Stimulated activated CD4-positive, alpha-beta T cell treated with anti-CD3 and anti-CD28 coated beads, Interleukin-2, amount 100 ng/mL, for 48 hours (primary cell): Measurements from ENCODE around the gene SERGEF.

ENCODE experiments used
- DNase-seq, 2 donors: peaks; one replicate each; pipeline ENCODE4 v3.0.0-alpha.2; 2020

The SERGEF gene

DNA sequence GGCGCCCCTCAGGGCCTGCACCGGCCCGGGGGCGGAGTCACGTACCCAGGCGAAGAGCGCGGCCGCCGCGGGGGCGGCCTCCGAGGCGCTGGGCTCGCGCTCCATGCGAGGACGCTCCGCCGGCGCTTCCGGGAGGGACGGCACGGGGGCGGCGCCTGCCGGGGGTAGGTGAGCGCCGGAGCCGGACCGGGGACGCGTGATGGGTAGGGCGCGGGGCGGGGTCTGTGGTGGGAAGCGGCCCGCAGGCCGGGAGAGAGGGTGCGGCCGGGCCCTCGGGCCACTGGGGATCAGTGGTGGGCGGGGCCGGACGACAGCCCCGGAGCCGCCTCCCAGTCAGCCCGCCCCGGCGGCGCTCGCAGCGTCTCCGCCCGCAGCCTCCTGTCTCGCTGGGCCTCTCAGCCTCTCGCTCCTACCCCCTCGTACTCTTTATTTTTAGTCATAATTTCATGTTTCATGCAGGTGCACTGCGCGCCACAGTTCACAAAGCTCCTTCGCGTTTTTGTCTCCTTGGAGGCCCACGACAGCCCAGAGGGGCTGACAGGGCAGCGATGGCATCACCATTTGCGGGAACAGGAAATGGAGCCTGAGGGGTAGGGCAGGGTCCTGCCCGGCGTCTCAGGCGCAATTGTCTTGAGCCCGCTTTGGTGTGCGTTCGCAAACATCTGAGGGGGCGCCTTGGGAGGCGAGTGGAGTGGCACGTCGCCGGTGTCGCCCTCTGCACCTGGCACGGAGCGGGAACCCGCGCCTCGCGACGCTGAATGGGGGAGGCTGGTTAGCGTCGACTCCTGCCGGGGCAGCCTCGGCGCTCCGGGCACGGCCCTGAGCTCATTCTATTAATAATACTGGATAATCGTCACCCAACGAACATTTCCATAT is at the start of gene SERGEF:
Gene SERGEF, minus strand, starts transcription at position 142 of the 876 bp plus-strand sequence. Its CDS starts 37 bp downstream, at position 105.
- DNase-seq, result peak; percentile 88 to 92

DNA sequence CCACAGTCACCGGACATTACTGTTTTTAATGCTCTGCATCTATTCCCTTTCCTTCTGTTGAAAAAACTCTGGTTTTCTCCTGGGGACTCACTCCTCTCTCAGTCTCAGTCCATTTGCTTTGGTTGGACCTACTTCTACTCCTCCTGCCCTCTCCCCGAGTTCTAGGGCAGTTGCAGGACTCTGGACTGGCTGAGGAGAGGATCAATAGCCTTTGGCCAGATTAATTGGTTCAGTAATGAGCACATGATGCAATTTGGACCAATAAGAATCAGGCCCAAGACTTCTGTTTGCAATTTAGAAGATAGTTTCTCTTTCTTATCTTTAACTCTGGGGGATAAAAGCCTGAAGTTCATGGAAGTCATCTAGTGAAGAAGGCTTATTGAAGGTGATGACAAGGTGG is 48.5 kb upstream of the SERGEF start:
- no peak for DNase-seq

DNA sequence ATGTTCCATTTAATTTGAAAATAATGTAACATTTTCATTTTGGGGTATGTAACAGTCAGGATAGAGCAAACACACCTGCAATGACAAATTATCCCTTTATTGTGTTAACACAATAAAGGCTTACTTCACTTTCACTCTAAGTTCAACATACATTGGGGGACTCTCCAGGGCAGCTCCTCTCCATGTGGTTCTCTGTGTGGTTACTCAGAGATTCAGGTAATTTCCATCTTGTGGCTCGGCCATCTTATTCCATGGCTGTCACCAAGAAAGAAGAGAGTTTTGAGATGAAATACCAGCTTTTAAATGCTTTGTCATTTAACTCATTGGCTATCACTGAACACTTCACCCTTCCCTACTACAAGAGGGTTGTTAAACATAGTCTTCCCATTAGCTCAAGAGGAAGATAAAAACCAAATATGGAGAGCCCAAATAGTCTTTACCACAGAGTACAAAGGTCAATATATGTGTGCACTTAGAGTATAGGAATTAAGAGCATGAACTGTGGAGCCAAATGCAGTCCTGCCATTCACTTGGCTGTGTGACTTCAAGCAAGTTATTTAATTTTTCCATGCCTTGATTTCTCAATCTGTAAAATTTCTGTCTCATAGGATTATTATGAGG is 43.8 kb upstream of the SERGEF start:
- no peak for DNase-seq

DNA sequence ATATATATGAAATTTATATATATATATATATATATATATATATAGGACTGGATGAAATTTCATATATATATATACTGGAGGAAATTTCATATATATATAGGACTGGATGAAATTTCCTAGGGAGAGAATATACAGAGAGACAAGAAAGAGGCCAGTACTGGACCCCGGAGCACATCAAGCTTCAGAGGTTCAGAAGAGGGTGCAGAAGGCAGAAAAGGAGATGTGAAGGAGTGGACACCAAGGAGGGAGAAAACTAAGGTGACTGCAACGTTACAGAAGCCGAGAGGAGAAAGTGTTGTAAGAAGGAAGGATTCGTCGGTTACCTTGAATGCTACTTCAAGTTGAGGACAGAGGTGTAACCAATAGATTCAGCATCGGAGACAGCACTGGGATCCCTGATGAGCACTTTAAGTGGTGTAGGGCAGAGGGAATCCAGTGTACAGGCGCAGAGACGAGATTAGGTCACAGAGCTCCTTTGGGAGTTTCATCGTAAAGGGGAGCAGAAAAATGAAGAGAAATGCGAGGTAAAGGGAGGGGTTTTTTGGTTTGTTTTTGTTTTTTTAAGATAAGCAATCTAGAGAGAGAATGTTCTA is 41.8 kb upstream of the SERGEF start:
- DNase-seq, result no peak

DNA sequence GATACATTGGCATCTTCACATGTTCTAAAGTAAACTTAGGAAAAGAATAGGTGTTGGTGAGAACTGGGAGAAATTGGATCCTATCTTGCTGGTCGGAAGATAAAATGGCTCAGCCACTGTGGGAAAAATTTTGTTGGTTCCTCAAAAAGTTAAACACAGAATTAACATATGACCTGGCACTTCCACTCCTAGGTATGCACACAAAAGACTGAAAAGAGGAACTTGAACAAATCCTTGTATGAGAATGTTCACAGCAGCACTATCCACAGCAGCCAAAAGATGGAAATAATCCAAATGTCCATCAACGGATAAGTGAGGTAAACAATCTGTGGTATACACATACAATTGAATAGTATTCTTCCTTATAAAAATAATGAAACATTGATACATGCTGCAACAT is 38.0 kb upstream of the SERGEF start:
- no peak for DNase-seq

DNA sequence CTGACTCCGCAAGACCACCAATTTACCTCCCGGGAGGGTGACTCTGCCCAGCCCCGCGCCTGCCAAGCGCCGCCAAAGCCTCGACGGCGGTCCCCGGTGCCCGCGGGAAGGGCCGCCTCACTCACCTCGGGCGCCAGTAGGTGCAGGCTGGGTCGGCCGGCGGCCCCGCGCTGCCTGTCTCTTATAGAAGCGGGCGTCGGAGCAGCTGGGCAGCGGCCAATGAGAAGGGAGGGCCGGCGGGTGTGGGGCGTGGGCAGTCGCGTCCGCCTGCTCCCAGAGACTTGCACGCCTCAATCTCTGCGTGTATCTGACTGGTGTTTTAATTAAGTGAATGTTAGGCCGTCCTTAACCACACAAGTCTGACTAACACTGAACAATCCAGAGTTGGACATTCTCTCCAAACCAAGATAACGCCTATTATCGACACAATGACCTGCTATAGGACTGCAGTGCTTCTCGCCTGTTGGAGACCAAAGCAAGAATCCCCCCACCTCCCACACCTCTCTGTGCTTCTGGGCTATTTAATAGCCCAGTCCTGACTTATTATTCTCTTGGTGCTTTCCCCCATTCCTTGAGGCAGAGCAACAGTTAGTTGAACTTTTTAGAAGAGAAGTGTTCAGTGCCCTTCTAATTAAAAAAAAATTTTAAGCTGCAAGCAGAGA is 33.4 kb upstream of the SERGEF start, which contains the start of gene TPH1:
Gene TPH1, minus strand, starts transcription at position 154 of the 662 bp plus-strand sequence. CDS start 5,507 bp downstream, outside the sequence.
- no peak for DNase-seq

DNA sequence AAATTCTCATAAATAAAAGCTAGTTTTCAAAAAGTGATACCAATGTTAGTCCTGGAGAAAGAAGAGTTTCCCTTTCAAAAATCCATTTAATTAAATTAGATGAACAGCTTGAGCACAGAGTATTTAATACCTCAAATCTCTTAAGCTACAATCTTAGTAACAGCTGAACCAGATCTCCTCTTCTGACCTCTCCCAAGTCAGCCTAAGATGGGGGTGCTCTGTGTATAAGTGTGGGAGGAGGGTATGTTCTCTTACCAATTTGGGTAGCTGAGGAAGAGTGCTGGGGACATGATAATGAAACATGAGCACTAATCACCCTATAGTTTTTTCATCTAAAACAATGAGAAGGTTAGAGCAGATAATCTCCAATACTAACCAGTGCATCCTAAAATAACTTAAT is 23.6 kb upstream of the SERGEF start:
- DNase-seq, result no peak

DNA sequence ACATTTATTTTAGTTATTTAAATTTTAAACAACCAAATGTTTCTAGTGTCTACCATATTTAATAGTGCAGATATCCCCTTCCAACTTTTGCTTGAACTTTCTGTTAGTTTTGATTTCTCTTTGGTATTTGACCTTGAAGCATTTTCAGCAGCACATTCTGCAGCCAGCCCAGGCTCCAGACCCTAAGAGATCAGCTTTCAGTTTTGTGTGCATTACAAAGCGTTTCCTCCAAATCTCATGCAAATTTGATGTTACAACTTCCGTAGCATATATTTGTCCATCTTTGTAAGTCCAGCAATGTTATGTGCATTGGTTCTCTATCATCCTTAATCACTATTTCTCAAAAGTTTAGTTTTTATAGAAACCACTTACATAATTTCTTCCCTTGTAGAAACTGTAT is 14.6 kb upstream of the SERGEF start:
- DNase-seq, result no peak

DNA sequence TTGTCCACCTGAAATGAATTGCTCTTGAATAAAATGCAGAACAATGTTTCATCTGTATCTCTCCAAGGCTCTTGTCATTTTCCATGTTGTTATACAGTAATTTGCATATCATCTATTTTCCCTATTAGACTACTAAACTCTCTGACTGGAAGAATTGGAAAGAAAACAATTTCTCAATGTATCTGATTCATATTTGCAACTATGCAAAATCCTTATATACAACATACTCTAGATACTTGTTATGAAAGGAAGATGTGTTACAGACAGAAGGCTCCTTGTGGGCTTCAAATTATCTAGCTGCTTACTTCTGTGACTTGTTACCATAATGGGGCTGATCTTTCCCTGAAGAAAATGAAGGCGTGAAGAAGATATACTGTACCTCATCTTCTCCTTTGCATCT is 9.6 kb upstream of the SERGEF start:
- no peak for DNase-seq

DNA sequence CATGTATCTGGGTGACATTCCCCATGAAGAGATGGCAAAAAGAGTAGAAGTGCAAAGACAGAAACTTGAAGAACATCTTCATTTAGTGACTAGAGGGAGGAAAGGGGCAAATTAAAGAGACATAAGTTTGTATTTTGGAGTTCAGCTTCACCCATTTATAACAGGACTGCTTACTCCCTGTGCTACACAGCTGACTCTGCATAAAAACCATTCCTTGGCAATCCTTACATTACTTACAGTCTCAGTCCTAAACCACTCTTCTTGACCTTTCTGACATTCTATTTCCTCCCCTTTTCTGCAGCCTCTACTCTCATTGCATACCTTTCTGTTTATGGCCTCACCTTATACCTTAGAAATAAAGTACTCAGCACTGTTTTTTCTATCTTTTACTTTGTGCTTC is 6.8 kb upstream of the SERGEF start:
- DNase-seq, result no peak

DNA sequence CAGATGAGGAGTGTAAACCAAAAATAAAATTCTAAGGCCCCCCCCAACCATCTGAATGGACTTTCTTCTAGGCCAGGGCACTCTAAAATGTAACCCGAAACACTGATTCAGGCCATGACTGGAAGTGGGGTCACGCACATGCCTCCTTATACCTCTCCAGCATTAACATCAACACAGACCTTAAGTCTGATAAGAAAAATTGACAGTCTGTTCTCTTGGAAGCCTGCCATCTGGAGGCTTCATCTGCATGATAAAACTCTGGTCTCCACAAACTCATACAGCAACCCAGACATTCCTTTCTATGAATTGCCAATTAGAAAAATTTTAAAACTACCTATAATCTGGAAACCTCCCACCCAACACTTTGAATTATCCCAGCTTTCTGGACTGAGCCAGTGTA is 3.9 kb upstream of the SERGEF start:
- no peak for DNase-seq

DNA sequence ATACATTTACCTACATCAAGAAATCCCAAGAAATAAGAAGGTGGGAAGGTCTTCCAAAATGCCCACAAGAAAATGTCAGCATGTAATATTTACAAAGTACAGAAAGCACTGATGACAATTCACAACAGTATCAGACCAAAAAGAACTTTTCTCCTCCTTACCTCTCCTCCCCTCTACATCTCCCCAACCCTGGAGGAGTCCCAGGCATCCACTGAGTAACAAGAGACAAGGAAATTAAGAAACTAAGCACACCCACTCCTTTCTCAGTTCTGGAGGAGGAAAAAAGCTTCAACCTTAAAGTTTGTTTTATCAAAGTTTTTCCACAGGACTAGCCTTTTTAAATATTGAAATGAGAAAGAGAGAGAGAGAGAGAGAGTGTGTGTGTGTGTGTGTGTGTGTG is 2.0 kb upstream of the SERGEF start:
- DNase-seq, result no peak

DNA sequence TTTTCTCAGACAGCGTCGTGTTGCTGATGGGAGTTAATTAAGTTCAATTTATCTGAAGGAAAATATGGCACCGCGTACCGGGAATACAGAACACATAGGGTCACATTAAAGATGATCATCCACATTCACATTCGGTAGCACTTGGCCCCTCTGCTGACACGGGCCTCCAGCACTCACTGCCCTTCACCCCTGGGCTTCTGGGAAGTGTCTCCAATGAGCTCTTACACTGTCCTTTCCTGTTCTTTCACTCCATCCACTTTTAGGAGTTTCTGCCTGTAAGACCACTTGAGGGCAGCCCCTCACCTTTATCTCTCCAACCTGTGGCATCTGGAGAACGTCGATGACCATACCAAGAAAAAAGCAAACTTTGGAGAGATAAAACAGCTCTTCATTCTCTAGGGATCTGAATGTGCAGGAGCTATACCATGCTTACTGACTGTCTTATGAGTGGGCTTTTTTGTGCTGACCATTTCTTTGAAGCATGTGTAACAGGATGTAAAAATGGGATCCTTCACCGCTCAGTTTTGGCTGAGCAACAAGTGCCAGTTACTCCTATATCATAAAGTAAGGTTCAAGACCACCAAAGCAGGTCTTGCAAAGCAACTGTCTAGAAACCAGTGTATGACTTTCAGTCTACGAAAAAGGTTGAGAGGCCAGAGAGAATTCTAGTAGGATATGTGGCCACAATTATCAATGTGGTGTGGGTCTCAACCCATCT is 1.1 kb upstream of the SERGEF start:
- no peak for DNase-seq

DNA sequence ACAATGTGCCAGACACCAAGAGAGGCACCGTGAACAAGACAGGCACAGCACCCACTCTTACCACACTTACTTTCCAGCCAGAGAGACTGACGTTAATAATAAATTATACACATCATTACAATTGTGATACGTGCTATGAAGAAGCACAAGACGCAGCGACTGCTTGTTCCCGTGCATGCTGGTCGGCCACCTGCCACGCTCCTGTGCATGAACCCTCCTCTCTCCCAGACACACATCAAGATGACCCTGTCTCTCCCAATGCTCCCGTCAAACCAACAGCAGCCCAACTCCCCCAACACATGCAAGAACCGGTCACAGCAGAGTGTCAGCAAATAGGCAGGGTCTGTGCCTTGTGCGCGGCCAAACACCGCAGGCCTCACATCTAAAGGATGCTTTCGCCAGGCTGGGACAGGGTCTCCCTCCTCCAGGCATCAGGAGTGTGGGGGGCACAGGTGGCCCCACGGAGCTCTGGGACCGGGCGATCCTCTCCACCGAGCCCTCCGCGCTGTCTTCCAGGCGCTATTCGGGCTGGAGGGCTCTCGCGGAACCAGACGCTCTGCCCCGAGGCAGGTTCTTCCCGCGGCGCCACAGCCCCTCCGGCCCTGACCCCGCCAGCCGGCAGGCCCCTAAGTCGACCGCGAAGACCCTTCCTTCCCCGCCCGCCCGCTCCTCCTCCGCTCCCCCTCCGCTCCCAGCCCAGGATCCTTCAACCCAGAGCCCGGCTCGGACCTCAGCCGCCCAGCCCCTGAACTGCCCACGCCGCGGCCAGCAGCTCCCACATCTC is 533 bp downstream of the SERGEF start:
- DNase-seq, result no peak

DNA sequence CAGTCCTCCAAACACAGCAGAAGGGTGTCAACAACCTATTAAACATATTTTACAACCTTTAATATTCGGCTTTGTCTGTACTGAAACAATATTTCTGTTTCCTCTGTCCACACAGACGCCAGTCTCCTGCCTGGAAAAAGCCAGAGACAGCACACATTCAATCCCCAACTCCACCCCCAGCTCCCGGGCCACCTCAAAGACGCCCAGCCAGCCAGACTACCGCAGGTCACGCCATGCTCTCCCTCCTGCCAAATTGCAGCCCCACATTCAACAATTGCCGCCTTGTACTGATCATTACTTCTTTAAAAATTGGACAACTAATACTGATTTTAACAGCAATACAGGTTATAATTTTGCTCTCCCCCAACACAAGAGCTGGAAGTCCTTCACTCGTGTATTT is 1.2 kb downstream of the SERGEF start:
- no peak for DNase-seq

DNA sequence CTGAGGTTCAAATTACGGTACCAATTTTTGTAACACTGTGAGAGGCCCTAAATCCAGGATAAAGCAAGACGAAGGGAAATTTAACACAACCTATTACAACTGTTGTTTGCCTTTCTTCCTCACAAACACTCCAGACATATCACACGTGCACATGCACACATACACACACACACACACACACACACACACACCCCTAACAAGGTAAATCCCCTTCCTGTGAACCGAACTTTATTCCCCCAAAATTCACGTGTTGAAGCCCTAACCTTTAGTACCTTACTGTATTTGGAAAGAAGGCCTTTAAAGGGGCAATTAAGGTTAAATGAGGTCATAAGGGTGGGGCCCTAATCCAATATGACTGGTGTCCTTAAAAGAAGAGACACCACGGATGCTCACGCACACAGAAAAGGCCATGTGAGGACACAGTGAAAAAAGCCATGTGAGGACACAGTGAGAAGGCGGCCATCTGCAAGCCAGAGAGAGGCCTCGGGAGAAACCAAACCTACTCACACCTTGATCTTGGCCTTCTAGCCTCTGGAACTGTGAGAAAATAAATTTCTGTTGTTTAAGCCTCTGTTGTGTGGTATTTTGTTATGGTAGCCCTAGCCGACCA is 1.8 kb downstream of the SERGEF start:
- no peak for DNase-seq

DNA sequence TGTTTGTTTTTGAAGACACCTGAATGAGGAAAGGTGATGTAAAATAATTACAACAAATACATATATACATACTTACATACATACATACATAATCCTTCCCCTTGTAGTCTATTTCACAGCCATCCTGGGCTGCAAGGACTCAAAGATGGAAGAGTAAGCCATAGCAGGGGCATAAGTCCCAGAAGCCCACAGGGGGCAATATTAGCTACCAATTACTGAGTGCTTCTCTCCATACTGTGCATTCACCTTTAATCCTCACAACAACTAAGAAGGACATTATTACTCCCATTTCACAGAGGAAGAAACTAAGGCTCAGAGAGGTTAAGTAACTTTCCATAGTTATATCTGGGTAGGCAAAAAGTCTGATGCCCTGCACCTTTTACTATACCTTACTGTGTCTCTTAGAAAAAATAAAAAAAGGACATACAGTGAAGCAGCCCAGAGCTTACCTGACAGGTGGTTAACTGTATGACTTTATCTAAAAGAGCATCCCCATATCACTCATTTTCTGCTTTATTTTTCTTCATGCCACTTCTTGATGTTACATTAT is 2.7 kb downstream of the SERGEF start:
- no peak for DNase-seq

DNA sequence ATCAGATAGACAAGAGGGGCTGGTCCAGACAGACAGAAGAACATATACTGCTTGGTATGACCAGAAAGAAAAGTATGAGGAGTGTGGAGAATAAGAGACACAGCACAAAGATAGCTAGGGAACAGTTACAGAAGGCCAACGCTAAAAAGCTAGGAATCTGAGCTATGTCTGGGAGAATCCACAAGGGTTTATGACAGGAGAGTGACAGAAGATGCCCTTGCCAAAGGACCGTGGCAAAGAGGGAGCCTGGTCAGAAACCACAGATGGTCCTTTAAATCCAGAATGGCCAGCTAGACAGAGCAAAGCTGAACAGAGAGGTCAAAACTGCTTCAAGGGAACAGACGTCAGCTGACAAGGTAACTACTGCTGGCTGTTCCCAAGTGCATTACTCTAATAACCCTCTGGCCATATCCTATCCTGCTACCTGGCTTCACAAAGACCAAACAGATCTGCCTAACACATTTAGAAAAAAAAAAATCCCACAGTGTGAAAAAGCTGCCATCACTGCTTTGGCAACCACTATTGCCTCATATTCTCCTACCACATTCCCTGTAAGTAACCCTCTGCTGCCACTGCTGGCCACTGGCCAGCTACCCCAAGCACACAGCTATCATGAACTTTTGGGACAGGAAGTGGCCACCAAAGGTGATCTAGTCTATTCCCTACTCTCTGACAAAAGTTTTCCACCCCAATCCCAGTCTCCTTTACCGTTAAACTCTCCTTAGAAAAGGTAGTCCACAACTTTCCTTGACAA is 7.3 kb downstream of the SERGEF start:
- no peak for DNase-seq

DNA sequence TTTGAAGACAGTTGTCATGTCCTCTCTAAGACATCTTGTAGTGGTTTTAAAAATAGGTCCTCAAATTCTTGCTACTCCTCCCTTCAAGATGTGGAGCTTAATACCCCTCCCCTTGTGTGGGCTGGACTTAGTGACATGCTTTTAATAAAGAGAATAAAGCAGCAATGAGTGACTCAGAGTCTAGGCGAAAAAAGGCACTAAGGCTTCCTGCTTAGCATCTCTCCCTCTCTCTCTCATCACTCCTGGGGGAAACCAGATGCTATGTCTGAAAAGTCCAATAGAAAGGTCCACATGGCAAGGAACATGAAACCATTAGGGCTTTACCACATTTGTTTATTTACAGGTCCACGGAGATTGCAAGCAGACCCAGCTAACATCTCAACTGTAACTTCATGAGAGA is 11.7 kb downstream of the SERGEF start:
- no peak for DNase-seq

DNA sequence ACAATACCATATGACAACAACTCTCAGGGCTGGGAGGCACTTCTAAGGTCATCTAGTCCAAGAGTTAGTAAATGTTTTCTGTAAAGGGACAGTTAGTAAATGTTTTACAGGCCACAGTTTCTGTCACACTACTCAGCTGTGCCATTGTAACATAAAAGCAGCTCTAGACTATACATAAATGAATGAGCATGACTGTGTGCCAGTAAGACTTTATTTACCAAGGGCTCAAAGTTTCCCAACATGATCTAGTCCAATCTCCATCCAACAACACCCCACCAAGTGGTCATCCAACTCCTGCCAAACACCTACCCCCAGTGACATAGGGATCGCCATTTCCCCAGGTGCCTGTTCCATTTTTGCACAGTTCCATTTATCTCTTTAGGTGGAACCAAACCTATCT is 12.1 kb downstream of the SERGEF start:
- no peak for DNase-seq
